WERI-Rb-1 (cell line): ENCODE results near the gene PAX7.

Source experiments
- DNase-seq: peaks from one replicate; pipeline ENCODE4 v3.0.0-alpha.2; 2020
- H3K27ac ChIP-seq: fragments of 250-450 bp; sonication (Bioruptor Pico); 2 replicates; pipeline ENCODE4 v1.5.1; 2020; ENCODE audit warnings: mild to moderate bottlenecking, moderate library complexity
- H3K27me3 ChIP-seq: fragments of 250-450 bp; sonication (Bioruptor Pico); 2 replicates; pipeline ENCODE4 v1.5.1; 2021; ENCODE audit warnings: mild to moderate bottlenecking, low read depth, moderate library complexity; ENCODE audit not compliant: insufficient read depth, severe bottlenecking
- H3K36me3 ChIP-seq: fragments of 250-450 bp; sonication (Bioruptor Pico); 2 replicates; pipeline ENCODE4 v1.5.1; 2020; ENCODE audit warnings: mild to moderate bottlenecking, moderate library complexity
- H3K4me3 ChIP-seq: 2 replicates; pipeline ENCODE4 v1.5.1; 2011; ENCODE audit warnings: low read depth, mild to moderate bottlenecking, control low read depth, low read length
- H3K9me3 ChIP-seq: fragments of 250-450 bp; sonication (Bioruptor Pico); 2 replicates; pipeline ENCODE4 v1.5.1; 2021; ENCODE audit warnings: mild to moderate bottlenecking, moderate library complexity; ENCODE audit not compliant: severe bottlenecking
- CTCF ChIP-seq: IDR thresholded peaks from 2 replicates; pipeline ENCODE4 v1.5.1; 2011; ENCODE audit warnings: low read depth, mild to moderate bottlenecking, control low read depth, inconsistent platforms, low read length

The PAX7 gene

GRCh38 chr1:18651713-18652112 lies 21.1 kb downstream of the PAX7 start:
- Histone ChIP-seq H3K9me3 (no peaks in the 10 kb centered on the region), H3K36me3 (no peaks in the 10 kb centered on the region), H3K27me3 (peaks cover 54% of the 10 kb centered on the region), H3K4me3 (no peak overlapping the region), H3K27ac (no peak overlapping the region)
- no peak for TF ChIP-seq CTCF
- DNase-seq, result no peak

- Histone ChIP-seq H3K27ac (no peak overlapping the region), H3K4me3 (no peak overlapping the region), H3K9me3 (no peaks in the 10 kb centered on the region), H3K36me3 (no peaks in the 10 kb centered on the region), H3K27me3 (peaks cover 45% of the 10 kb centered on the region)
- no peak for TF ChIP-seq CTCF
- DNase-seq, result no peak
Observed at GRCh38 chr1:18652791-18653190, 22.1 kb downstream of the PAX7 start.

- Histone ChIP-seq H3K27me3 (peaks cover 39% of the 10 kb centered on the region), H3K27ac (no peak overlapping the region), H3K4me3 (no peak overlapping the region), H3K36me3 (no peaks in the 10 kb centered on the region), H3K9me3 (no peaks in the 10 kb centered on the region)
- no peak for TF ChIP-seq CTCF
- no peak for DNase-seq
Observed at GRCh38 chr1:18653367-18653766, 22.7 kb downstream of the PAX7 start.

GRCh38 chr1:18653916-18654315 lies 23.3 kb downstream of the PAX7 start:
- peaks cover 34% of the 10 kb centered on the region for H3K27me3 ChIP-seq
- no peak for TF ChIP-seq CTCF
- DNase-seq, result no peak
- no peak overlapping the region for H3K4me3 ChIP-seq
- H3K36me3 ChIP-seq, result no peaks in the 10 kb centered on the region
- no peaks in the 10 kb centered on the region for H3K9me3 ChIP-seq
- H3K27ac ChIP-seq, result no peak overlapping the region

DNA sequence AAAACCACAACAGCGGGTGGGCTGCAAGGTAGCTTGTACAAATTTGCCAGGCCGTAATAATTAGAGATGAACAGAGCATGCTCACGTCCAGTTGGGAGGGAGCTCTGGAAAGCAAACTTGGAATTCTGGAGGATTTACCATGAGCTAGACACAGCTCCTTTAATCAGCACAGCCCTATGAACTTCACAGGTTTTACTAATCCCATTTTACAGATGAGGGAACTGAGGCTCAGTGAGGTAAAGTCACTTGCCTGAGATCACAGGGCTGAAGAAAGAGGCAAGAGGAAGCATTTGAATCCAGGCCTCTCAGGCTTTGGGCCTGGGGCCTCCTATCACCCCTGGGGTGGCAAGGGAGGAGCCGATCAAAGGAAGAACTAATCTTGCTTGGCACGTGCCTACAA lies 24.0 kb downstream of the PAX7 start:
- H3K27me3 ChIP-seq, result peaks cover 27% of the 10 kb centered on the region
- H3K36me3 ChIP-seq, result no peaks in the 10 kb centered on the region
- no peak overlapping the region for H3K4me3 ChIP-seq
- TF ChIP-seq CTCF, result no peak
- no peak for DNase-seq
- no peak overlapping the region for H3K27ac ChIP-seq
- H3K9me3 ChIP-seq, result no peaks in the 10 kb centered on the region

- peaks cover 2% of the 10 kb centered on the region for H3K27me3 ChIP-seq
- no peak for TF ChIP-seq CTCF
Observed at GRCh38 chr1:18657506-18658201, 27.0 kb downstream of the PAX7 start.

More at GRCh38 chr1:18657506-18658201, 27.0 kb downstream of the PAX7 start:
- no peak for DNase-seq
- H3K9me3 ChIP-seq, result no peaks in the 10 kb centered on the region
- H3K27ac ChIP-seq, result no peak overlapping the region
- H3K36me3 ChIP-seq, result no peaks in the 10 kb centered on the region
- no peak overlapping the region for H3K4me3 ChIP-seq
